ENCODE results near the gene SMIM28. TPM values are rescaled to one million over a fixed set of nuclear protein-coding genes. Genes with fewer than 3 reads are reported as not detected.

The SMIM28 gene
- total RNA-seq, 1 experiment from 2014 or later, result not detected

- no peak overlapping the region for H3K4me3 Mint-ChIP-seq (ENCODE audit: unreplicated experiment)
- H3K9me3 Mint-ChIP-seq (ENCODE audit: unreplicated experiment), result no peaks in the 10 kb centered on the region
- H3K27me3 Mint-ChIP-seq (ENCODE audit: insufficient read depth, unreplicated experiment), result no peaks in the 10 kb centered on the region
- H3K36me3 Mint-ChIP-seq (ENCODE audit: insufficient read depth, unreplicated experiment), result no peaks in the 10 kb centered on the region
- Histone ChIP-seq H3K9me3 (no peaks in the 10 kb centered on the region), H3K4me3 (ENCODE audit: low read depth, low read length) (no peak overlapping the region), H3K36me3 (ENCODE audit: control insufficient read depth, insufficient read depth, low read length) (no peaks in the 10 kb centered on the region), H3K27me3 (replicated peaks; ENCODE audit: control insufficient read depth, insufficient read depth, low read length) (no peaks in the 10 kb centered on the region), H3K4me1 (no peaks in the 10 kb centered on the region)
- intact Hi-C loops (cut with micrococcal nuclease; ENCODE audit: unreplicated experiment), result no loop called here
- H3K27ac Mint-ChIP-seq (ENCODE audit: unreplicated experiment), result no peak overlapping the region
- TF ChIP-seq, protein P1, sequence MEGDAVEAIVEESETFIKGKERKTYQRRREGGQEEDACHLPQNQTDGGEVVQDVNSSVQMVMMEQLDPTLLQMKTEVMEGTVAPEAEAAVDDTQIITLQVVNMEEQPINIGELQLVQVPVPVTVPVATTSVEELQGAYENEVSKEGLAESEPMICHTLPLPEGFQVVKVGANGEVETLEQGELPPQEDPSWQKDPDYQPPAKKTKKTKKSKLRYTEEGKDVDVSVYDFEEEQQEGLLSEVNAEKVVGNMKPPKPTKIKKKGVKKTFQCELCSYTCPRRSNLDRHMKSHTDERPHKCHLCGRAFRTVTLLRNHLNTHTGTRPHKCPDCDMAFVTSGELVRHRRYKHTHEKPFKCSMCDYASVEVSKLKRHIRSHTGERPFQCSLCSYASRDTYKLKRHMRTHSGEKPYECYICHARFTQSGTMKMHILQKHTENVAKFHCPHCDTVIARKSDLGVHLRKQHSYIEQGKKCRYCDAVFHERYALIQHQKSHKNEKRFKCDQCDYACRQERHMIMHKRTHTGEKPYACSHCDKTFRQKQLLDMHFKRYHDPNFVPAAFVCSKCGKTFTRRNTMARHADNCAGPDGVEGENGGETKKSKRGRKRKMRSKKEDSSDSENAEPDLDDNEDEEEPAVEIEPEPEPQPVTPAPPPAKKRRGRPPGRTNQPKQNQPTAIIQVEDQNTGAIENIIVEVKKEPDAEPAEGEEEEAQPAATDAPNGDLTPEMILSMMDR (IDR thresholded peaks at IDR 0.05; ENCODE audit: insufficient read depth in 1 of 2, low read depth in 1 of 2, low read length in 1 of 2, severe bottlenecking in 1 of 2, unreplicated experiment in 1 of 2), result no peak
- no peaks in the 10 kb centered on the region for H3K4me1 Mint-ChIP-seq (ENCODE audit: low read depth, unreplicated experiment)
- ChIA-PET POLR2A (no interaction called here), CTCF (no interaction called here)
- no peak for DNase-seq
- no TSS peak for BruUV-seq (replicated peaks)
Observed at GRCh38 chr6:138339024-138339423, 38.7 kb upstream of the SMIM28 start.

DNA sequence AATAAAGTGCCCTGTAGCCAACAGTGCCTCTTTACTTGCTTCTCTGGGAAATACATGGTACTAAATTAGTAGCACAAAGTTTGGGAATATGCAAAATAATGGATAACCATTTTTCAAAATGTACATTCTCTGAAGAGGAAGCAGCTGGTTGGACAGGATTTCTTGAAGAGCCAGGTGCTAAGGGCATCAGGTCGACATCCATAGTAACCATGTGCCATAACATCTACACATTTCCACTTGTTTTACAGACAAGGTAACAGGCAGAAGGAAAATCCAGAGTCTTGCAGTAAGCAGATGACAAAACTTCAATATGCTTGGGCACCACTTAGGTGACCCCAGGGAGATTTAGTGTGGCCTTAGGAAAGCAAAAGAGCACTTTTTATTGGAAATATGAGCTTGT lies 36.5 kb upstream of the SMIM28 start:
- H3K4me1 Mint-ChIP-seq (ENCODE audit: low read depth, unreplicated experiment), result no peaks in the 10 kb centered on the region
- ChIA-PET POLR2A (no interaction called here), CTCF (no interaction called here)
- H3K4me1 ChIP-seq, result no peaks in the 10 kb centered on the region
- H3K27me3 ChIP-seq (replicated peaks; ENCODE audit: control insufficient read depth, insufficient read depth, low read length), result no peaks in the 10 kb centered on the region
- H3K4me3 ChIP-seq (ENCODE audit: low read depth, low read length), result no peak overlapping the region
- H3K36me3 ChIP-seq (ENCODE audit: control insufficient read depth, insufficient read depth, low read length), result no peaks in the 10 kb centered on the region
- DNase-seq, result no peak
- BruUV-seq (replicated peaks), result no TSS peak
- H3K27me3 Mint-ChIP-seq (ENCODE audit: insufficient read depth, unreplicated experiment), result no peaks in the 10 kb centered on the region
- no peaks in the 10 kb centered on the region for H3K36me3 Mint-ChIP-seq (ENCODE audit: insufficient read depth, unreplicated experiment)
- TF ChIP-seq, protein P1 (IDR thresholded peaks at IDR 0.05; ENCODE audit: insufficient read depth in 1 of 2, low read depth in 1 of 2, low read length in 1 of 2, severe bottlenecking in 1 of 2, unreplicated experiment in 1 of 2), result no peak
- H3K9me3 ChIP-seq, result no peaks in the 10 kb centered on the region
- H3K9me3 Mint-ChIP-seq (ENCODE audit: unreplicated experiment), result no peaks in the 10 kb centered on the region
- no peak overlapping the region for H3K27ac Mint-ChIP-seq (ENCODE audit: unreplicated experiment)
- no peak overlapping the region for H3K4me3 Mint-ChIP-seq (ENCODE audit: unreplicated experiment)
- intact Hi-C loops (cut with micrococcal nuclease; ENCODE audit: unreplicated experiment), result no loop called here

GRCh38 chr6:138343112-138343511 lies 34.6 kb upstream of the SMIM28 start:
- no peak overlapping the region for H3K4me3 Mint-ChIP-seq (ENCODE audit: unreplicated experiment)
- Histone ChIP-seq H3K36me3 (ENCODE audit: control insufficient read depth, insufficient read depth, low read length) (no peaks in the 10 kb centered on the region), H3K4me3 (ENCODE audit: low read depth, low read length) (no peak overlapping the region), H3K27me3 (replicated peaks; ENCODE audit: control insufficient read depth, insufficient read depth, low read length) (no peaks in the 10 kb centered on the region), H3K4me1 (no peaks in the 10 kb centered on the region), H3K9me3 (no peaks in the 10 kb centered on the region)
- TF ChIP-seq, protein P1 (IDR thresholded peaks at IDR 0.05; ENCODE audit: insufficient read depth in 1 of 2, low read depth in 1 of 2, low read length in 1 of 2, severe bottlenecking in 1 of 2, unreplicated experiment in 1 of 2), result no peak
- no peak for DNase-seq
- intact Hi-C loops (cut with micrococcal nuclease; ENCODE audit: unreplicated experiment), result no loop called here
- POLR2A ChIA-PET, result no interaction called here
- H3K27me3 Mint-ChIP-seq (ENCODE audit: insufficient read depth, unreplicated experiment), result no peaks in the 10 kb centered on the region
- no peak overlapping the region for H3K27ac Mint-ChIP-seq (ENCODE audit: unreplicated experiment)
- H3K9me3 Mint-ChIP-seq (ENCODE audit: unreplicated experiment), result no peaks in the 10 kb centered on the region
- no peaks in the 10 kb centered on the region for H3K36me3 Mint-ChIP-seq (ENCODE audit: insufficient read depth, unreplicated experiment)
- BruUV-seq (replicated peaks), result no TSS peak
- H3K4me1 Mint-ChIP-seq (ENCODE audit: low read depth, unreplicated experiment), result no peaks in the 10 kb centered on the region
- CTCF ChIA-PET, result no interaction called here
